Cardiac muscle cell (in vitro differentiated cells and primary cell): ENCODE results near the gene ACAD9. TPM values are rescaled to one million over a fixed set of nuclear protein-coding genes. Genes with fewer than 3 reads are reported as not detected.

Experiments used
- DNase-seq, 2 donors: peaks; one replicate each; pipeline versions ENCODE4 v3.0.0 to v3.0.0-alpha.2; 2010 to 2017; ENCODE audit warnings: low read depth in 1 of 2, low spot score in 1 of 2
- H3K27ac ChIP-seq: fragments of 200-600 bp; sonication (generic); 2 replicates; pipeline ENCODE4 v1.5.1; 2016
- H3K27me3 ChIP-seq: fragments of 200-600 bp; sonication (generic); 2 replicates; pipeline ENCODE4 v1.6.0; 2016; ENCODE audit warnings: control low read depth
- H3K36me3 ChIP-seq: fragments of 200-600 bp; sonication (generic); 2 replicates; pipeline ENCODE4 v1.5.1; 2016; ENCODE audit warnings: control low read depth
- H3K4me1 ChIP-seq: fragments of 200-600 bp; sonication (generic); 2 replicates; pipeline ENCODE4 v1.8.1; 2017; ENCODE audit warnings: low read depth, mild to moderate bottlenecking, mixed run types
- H3K4me3 ChIP-seq: fragments of 200-600 bp; sonication (generic); 2 replicates; pipeline ENCODE4 v1.5.1; 2016; ENCODE audit warnings: mild to moderate bottlenecking
- H3K9me3 ChIP-seq: fragments of 200-600 bp; sonication (generic); 2 replicates; pipeline ENCODE4 v1.5.1; 2017; ENCODE audit warnings: low read depth, mild to moderate bottlenecking, control low read depth
- polyA plus RNA-seq: library from polyadenylated mRNA; unstranded; fragments of >200 nt; fragmentation: Nextera tagmentation; extraction: Ambion mirVana; gene quantifications from 2 replicates; pipeline ENCODE4 v1.2.1, GENCODE V29; 2016
- total RNA-seq: library from RNA; depleted of rRNA; stranded (reverse); fragments of >200 nt; gene quantifications from 2 replicates; pipeline ENCODE4 v1.2.3, GENCODE V29; 2016
- TF ChIP-seq, protein P1 (sequence below): IDR thresholded peaks from 2 replicates; pipeline ENCODE4 v1.5.1; 2012; ENCODE audit warnings: low read depth, mild to moderate bottlenecking, low read length

Gene ACAD9
- total and polyA plus RNA-seq, 2 experiments from 2014 or later, result 44.5 to 61.2 TPM

DNA sequence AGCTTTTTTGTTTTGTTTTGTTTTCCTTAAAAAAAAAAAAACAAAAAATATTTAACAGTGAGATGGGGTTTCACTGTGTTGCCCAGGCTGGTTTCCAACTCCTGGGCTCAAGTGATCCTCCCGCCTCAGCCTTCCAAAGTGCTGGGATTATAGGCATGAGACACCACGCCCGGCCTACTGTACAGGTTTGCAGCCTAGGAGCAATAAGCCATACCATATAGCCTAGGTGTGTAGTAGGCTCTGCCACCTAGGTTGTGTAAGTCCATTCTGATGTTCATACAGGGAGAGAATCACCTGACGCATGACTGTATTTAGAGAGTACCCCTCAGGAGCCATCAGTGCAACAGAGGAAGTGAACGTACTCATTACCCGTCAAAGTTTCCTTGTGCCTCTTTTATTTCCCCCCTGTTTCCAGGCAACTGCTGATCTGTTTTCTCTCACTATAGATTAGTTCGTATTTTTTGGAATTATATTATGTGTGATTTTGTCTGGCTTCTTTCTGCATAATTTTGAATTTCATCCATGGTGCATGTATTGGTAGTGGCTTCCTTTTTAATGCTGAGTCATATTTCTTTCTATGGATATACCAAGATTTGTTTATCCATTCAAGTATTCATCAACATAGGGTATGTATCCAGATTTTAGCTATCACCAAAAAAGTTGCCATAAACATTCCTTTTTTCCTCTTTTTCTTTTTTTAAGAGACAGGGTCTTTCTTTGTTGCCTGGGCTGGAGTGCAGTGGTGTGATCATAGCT is 9.9 kb downstream of the ACAD9 start:
- no peaks in the 10 kb centered on the region for H3K27me3 ChIP-seq
- TF ChIP-seq, protein P1, sequence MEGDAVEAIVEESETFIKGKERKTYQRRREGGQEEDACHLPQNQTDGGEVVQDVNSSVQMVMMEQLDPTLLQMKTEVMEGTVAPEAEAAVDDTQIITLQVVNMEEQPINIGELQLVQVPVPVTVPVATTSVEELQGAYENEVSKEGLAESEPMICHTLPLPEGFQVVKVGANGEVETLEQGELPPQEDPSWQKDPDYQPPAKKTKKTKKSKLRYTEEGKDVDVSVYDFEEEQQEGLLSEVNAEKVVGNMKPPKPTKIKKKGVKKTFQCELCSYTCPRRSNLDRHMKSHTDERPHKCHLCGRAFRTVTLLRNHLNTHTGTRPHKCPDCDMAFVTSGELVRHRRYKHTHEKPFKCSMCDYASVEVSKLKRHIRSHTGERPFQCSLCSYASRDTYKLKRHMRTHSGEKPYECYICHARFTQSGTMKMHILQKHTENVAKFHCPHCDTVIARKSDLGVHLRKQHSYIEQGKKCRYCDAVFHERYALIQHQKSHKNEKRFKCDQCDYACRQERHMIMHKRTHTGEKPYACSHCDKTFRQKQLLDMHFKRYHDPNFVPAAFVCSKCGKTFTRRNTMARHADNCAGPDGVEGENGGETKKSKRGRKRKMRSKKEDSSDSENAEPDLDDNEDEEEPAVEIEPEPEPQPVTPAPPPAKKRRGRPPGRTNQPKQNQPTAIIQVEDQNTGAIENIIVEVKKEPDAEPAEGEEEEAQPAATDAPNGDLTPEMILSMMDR, result no peak

GRCh38 chr3:128895843-128896697 is 16.6 kb downstream of the ACAD9 start:
- H3K4me1 ChIP-seq, result peaks cover 10% of the 10 kb centered on the region
- H3K36me3 ChIP-seq, result peaks cover 54% of the 10 kb centered on the region
- no peak overlapping the region for H3K4me3 ChIP-seq
- no peaks in the 10 kb centered on the region for H3K27me3 ChIP-seq
- peak overlapping the region; percentile 84 for H3K27ac ChIP-seq
- DNase-seq, result peak in 1 of 2 donors; percentile 3
- no peaks in the 10 kb centered on the region for H3K9me3 ChIP-seq
- TF ChIP-seq, protein P1, result no peak

More for the DNA sequence above, 9.9 kb downstream of the ACAD9 start:
- H3K9me3 ChIP-seq, result no peaks in the 10 kb centered on the region
- no peak for DNase-seq
- H3K27ac ChIP-seq, result no peak overlapping the region
- H3K36me3 ChIP-seq, result peaks cover 18% of the 10 kb centered on the region
- H3K4me1 ChIP-seq, result no peaks in the 10 kb centered on the region
- no peak overlapping the region for H3K4me3 ChIP-seq

- Histone ChIP-seq H3K36me3 (peaks cover 77% of the 10 kb centered on the region), H3K4me1 (peaks cover 5% of the 10 kb centered on the region), H3K27me3 (no peaks in the 10 kb centered on the region), H3K9me3 (no peaks in the 10 kb centered on the region), H3K4me3 (no peak overlapping the region), H3K27ac (no peak overlapping the region)
- TF ChIP-seq, protein P1, result no peak
- DNase-seq, result no peak
Observed at GRCh38 chr3:128902426-128902825, 23.0 kb downstream of the ACAD9 start.

- H3K4me3 ChIP-seq, result no peak overlapping the region
- H3K27me3 ChIP-seq, result no peaks in the 10 kb centered on the region
- DNase-seq, result no peak
- no peaks in the 10 kb centered on the region for H3K9me3 ChIP-seq
- H3K27ac ChIP-seq, result no peak overlapping the region
- TF ChIP-seq, protein P1, result no peak
- peaks cover 74% of the 10 kb centered on the region for H3K36me3 ChIP-seq
- H3K4me1 ChIP-seq, result no peaks in the 10 kb centered on the region
Observed at GRCh38 chr3:128903501-128903900, 24.1 kb downstream of the ACAD9 start.

DNA sequence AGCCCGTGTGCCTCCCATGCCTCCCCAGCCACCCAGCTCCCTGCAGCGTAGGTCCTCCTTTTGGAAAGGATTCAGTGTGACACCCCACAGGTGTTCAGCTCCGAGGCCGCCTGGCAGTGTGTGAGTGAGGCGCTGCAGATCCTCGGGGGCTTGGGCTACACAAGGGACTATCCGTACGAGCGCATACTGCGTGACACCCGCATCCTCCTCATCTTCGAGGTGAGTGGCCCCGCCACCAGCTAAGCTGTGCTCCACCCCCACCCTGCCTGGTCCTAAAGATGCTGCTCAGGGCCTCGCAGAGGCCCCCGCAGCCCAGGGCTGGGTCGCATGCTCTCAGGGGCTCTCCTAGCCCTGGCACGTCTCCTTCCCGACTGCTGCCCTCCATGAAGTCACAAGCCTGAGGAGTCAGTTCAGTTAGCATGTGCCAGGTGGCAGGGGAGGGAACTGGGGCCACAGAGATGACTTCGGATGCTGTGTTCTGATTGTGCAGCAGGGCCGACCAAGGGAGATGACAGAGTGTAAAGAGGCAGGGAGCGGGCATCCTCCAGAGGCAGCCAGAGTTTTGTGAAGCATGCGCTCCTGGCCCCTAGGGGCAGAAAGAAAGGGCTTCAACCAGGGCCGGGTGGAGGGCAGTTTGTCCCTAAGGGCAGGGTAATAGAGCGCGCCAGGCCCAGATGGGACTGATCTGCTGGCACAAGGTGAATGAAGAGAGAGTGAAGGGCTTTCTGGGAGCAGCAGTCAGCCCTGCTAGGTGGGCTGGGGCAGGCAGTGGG is 26.8 kb downstream of the ACAD9 start:
- Histone ChIP-seq H3K9me3 (no peaks in the 10 kb centered on the region), H3K36me3 (peaks cover 64% of the 10 kb centered on the region), H3K4me3 (no peak overlapping the region), H3K27me3 (no peaks in the 10 kb centered on the region), H3K27ac (no peak overlapping the region), H3K4me1 (no peaks in the 10 kb centered on the region)
- TF ChIP-seq, protein P1, result no peak
- DNase-seq, result no peak
